ENCODE measurements around the gene C17orf113. TPM values are rescaled to one million over a fixed set of nuclear protein-coding genes. Genes with fewer than 3 reads are reported as not detected.

The C17orf113 gene
- total and polyA plus RNA-seq, 5 experiments from 2014 or later = 0.09 to 0.94 (median 0.33) TPM

DNA sequence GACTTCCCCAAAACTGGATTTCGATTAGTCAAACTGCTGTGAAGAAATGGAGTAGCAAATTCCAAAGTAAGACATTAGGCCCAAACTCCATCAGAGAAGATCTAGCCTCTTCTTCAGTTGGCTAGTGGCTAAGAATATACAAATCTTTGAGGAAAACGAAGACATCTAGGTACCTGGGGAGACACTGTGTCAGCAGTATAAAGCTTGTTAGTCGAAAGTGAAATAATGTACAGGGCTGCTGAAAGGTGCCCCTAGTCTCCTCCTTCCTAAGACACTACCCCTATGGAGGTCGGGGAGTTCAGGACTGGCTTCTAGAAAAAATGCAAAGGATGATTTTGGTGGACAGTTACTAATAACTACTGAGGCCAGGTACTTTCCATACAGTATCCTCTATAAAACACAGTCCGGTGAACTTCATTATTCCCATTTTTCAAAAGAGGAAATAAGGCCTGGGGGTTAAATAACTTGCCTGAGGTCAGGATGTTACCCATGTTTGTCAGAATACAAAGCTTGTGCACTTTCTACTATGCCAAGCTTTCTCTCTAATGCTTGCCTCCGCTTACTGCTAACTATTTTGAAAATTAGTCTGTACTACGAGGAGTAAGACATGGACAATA lies 48.1 kb downstream of the C17orf113 start:
- peaks cover 0 to 64% (median 4%) of the 10 kb centered on the region in 3 donors for H3K36me3 Mint-ChIP-seq
- ATAC-seq (no peak), DNase-seq (no peak)
- H3K27ac Mint-ChIP-seq = no peak overlapping the region
- POLR2A ChIA-PET = no interaction called here
- H3K9me3 Mint-ChIP-seq = no peaks in the 10 kb centered on the region
- no peak overlapping the region for H3K4me3 Mint-ChIP-seq
- peaks cover 12 to 31% (median 26%) of the 10 kb centered on the region in 4 donors for H3K4me1 Mint-ChIP-seq
- no peaks in the 10 kb centered on the region for H3K27me3 Mint-ChIP-seq

DNA sequence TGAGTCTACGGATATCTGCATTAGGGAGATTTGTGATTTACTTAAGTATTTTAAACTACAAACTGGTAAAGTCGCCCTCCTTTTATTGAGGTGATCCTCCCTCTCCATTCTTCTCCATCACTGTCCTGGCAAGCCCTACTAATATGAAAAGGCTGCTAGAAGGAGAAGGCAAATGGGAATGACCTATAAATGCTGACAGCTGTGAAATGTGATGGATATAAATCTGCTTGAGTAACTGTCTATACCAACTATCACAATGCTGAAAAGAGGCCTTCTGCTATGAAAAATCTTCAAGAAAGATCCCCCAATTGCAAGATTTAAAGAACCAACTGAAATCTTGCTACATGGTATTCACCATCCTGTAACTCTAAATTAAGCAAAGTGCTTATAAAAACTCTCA lies 48.7 kb downstream of the C17orf113 start:
- Mint-ChIP-seq H3K36me3 (peaks cover 0 to 66% (median 7%) of the 10 kb centered on the region in 3 donors), H3K27me3 (no peaks in the 10 kb centered on the region), H3K27ac (peak overlapping the region in 2 of 10 donors; percentile 15 to 41), H3K4me3 (no peak overlapping the region), H3K9me3 (no peaks in the 10 kb centered on the region), H3K4me1 (peaks cover 9 to 26% (median 22%) of the 10 kb centered on the region in 4 donors)
- POLR2A ChIA-PET = no interaction called here
- DNase-seq (no peak), ATAC-seq (no peak)

DNA sequence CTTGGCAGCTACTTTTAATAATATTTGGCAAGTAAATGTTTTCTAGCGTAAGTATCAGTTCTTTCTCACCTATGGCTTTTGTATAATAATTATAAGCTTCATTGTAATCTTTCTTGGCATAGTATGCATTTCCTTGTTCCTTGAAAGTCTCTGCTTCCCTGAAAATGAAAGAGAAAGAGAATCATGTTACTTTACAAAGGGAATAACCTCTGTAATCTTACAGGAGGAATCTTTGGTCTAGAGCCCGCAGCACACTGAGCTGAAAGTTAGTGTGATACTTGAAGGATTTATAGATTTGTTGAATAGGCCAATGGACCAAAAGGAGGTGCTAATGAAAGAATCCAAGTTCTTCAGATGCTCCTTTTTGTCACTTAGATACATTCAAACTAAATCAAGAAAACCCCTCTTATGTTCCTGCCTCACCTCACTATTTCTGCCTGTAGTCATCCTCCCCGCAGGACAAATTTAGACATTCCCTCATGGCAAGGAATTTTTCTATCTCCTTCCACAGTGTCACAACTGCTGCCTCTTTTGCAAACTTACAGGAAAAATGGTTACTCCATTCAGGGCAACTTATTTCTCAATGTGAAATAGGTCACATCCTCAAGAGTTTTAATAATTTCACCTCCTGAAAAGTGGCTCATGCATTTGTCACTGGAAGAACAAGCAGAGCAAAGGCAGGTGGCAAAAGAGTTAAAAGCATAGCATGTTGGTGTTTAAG lies 49.8 kb downstream of the C17orf113 start:
- ATAC-seq (no peak), DNase-seq (no peak)
- Mint-ChIP-seq H3K27me3 (no peaks in the 10 kb centered on the region), H3K4me1 (peaks cover 12 to 28% (median 25%) of the 10 kb centered on the region in 4 donors), H3K4me3 (no peak overlapping the region), H3K27ac (peak overlapping the region in 3 of 10 donors; percentile 21 to 44 (median 27)), H3K9me3 (no peaks in the 10 kb centered on the region), H3K36me3 (peaks cover 0 to 78% (median 7%) of the 10 kb centered on the region in 3 donors)
- POLR2A ChIA-PET = no interaction called here

DNA sequence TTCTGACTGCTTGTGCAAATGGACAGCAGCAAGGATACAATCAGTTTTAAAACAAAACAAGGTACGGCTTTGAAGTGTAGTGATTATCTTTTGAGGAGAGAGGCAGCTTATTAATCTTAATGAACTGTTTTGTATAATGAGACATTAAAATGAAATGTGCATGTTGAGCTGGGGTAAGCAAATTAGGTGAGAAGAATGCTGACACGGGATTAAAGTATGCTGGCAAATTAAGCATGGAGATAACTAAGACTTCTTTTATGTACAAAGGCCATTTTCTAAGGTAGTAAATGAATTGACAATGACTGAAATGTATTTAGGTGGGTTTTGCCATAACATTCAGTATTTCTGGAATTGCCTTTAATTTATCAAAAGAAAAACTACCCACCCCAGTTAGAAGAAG lies 51.9 kb downstream of the C17orf113 start:
- Mint-ChIP-seq H3K9me3 (no peaks in the 10 kb centered on the region), H3K4me3 (no peak overlapping the region), H3K27ac (no peak overlapping the region), H3K27me3 (no peaks in the 10 kb centered on the region), H3K36me3 (peaks cover 0 to 98% (median 10%) of the 10 kb centered on the region in 3 donors), H3K4me1 (peaks cover 7 to 11% (median 9%) of the 10 kb centered on the region in 4 donors)
- DNase-seq (no peak), ATAC-seq (no peak)
- POLR2A ChIA-PET = no interaction called here

DNA sequence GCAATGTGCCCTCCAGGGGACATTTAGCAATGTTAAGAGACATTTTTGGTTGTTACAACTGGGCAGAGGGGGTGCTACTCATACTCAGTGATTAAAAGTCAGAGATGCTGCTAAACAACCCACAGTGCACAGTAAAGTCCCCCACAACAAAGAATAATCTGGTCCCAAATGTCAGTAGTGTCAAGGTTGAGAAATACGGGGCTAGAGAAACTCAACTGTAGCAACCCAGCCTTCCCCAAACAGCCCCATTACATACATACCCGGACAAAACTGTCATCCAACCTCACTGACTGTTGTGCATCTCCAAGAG lies 53.6 kb downstream of the C17orf113 start:
- Mint-ChIP-seq H3K4me1 (peaks cover 0 to 8% (median 1%) of the 10 kb centered on the region in 4 donors), H3K27ac (peak overlapping the region in 2 of 10 donors; percentile 33 to 78), H3K9me3 (no peaks in the 10 kb centered on the region), H3K4me3 (no peak overlapping the region), H3K36me3 (peaks cover 0 to 98% (median 13%) of the 10 kb centered on the region in 3 donors), H3K27me3 (no peaks in the 10 kb centered on the region)
- POLR2A ChIA-PET = interaction anchor here (0.7 kb wide), 1 partner anchor 281 kb away, joined by 4 read pairs; no protein-coding TSS in a partner anchor
- ATAC-seq = no peak
- no peak for DNase-seq

DNA sequence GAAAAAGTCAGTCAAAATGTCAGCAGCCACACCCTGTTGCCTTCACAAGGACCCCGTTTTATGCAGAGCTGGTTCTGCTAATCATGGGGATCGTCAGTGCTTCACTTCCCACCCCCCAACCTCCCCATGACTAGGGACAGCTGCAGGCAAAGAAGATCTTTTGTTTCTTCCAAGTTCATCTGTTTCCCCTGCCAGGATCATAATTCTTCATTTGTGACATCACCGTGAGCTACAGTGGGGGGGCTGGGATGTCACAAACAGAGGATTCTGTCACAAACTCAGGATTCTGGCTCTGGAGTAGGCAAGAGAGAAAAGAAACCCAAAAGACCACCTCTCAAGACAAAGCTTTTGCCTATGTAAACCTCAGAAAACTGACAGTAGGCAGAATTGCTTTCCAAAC lies 57.8 kb downstream of the C17orf113 start:
- POLR2A ChIA-PET = no interaction called here
- H3K27me3 Mint-ChIP-seq = no peaks in the 10 kb centered on the region
- ATAC-seq = no peak

DNA sequence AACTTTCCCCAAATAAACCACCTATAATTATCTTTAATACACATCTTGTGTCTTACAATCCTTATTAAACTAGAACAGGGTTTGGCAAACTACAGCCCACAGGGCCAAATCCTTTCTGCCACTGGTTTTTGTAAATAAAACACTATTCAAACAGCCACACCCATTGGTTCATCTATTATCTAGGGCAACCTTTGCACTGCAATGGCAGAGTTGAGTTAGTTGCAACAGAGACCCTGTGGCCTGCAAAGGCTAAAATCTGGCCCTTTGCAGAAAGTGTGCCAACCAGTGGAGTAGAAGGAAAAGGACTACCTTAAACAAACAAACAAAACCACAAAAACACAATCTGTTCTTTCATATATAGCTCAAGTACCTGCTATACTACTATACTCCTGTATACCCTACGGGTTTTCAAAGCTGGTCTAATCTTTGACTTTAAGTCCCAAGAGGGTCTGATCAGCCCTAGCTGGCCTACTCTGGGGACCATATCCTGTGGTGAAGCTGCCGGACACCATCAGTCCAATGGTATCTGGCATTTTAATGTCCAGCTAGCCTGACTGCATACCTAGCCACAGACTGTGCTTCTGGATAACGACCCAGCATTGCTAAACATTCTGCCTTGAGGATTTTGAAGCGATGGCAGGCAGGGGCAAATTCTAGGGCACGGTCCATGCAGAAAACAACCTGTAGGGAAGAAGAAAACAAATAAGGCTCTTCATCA lies 60.5 kb downstream of the C17orf113 start:
- no peak overlapping the region for H3K4me3 Mint-ChIP-seq
- ATAC-seq = no peak
- H3K36me3 Mint-ChIP-seq = peaks cover 0 to 99% (median 15%) of the 10 kb centered on the region in 3 donors
- no peaks in the 10 kb centered on the region for H3K4me1 Mint-ChIP-seq
- POLR2A ChIA-PET = interaction anchor here (0.5 kb wide), 1 partner anchor 13 kb away, joined by 3 read pairs; no protein-coding TSS in a partner anchor
- H3K9me3 Mint-ChIP-seq = no peaks in the 10 kb centered on the region
- no peak overlapping the region for H3K27ac Mint-ChIP-seq
- no peaks in the 10 kb centered on the region for H3K27me3 Mint-ChIP-seq
- no peak for DNase-seq

More for the DNA sequence above, 57.8 kb downstream of the C17orf113 start:
- no peak overlapping the region for H3K27ac Mint-ChIP-seq
- H3K9me3 Mint-ChIP-seq = no peaks in the 10 kb centered on the region
- H3K36me3 Mint-ChIP-seq = peaks cover 0 to 100% (median 13%) of the 10 kb centered on the region in 3 donors
- H3K4me1 Mint-ChIP-seq = peaks cover 0 to 8% (median 1%) of the 10 kb centered on the region in 4 donors
- DNase-seq = no peak
- no peak overlapping the region for H3K4me3 Mint-ChIP-seq

DNA sequence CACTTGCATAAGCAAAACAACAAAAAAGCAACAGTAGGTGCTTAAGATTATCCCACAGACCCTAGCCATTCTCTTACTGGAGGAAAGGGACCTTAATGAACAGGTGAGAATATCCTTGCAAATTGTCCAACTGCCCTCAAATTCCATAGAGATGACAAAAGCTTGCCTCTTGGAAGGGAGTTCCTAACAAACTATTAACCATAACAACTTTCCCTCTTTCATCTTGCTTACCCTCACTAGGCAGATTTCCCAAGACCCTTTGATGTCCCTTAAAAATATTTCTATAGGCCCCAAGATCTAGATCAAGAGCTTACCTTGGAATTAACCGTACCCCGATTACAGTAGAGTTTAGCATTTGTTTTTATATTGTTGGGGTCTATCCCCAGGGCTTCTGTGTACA lies 62.0 kb downstream of the C17orf113 start:
- H3K9me3 Mint-ChIP-seq = no peaks in the 10 kb centered on the region

More for the DNA sequence above, 62.0 kb downstream of the C17orf113 start:
- H3K36me3 Mint-ChIP-seq = peaks cover 0 to 97% (median 19%) of the 10 kb centered on the region in 3 donors
- no peak for ATAC-seq
- POLR2A ChIA-PET = no interaction called here
- peak overlapping the region in 3 of 10 donors; percentile 3 to 73 (median 22) for H3K27ac Mint-ChIP-seq
- no peaks in the 10 kb centered on the region for H3K27me3 Mint-ChIP-seq
- DNase-seq = no peak
- H3K4me3 Mint-ChIP-seq = no peak overlapping the region
- no peaks in the 10 kb centered on the region for H3K4me1 Mint-ChIP-seq

Other genes starting within 250 kb of the C17orf113 start
- 1 to 10 TPM; 4.4 to 6.0 TPM for gene P3H4, start 238.7 kb downstream of the C17orf113 start, total RNA-seq
- gene P3H4, start 238.7 kb downstream of the C17orf113 start, polyA plus RNA-seq = 1 to 10 TPM; 4.0 to 6.2 (median 5.8) TPM
- gene FKBP10, start 237.6 kb downstream of the C17orf113 start, total RNA-seq = not detected
- gene FKBP10, start 237.6 kb downstream of the C17orf113 start, polyA plus RNA-seq = not detected
- gene NT5C3B, start 214.4 kb downstream of the C17orf113 start, total RNA-seq = 10 to 100 TPM; 51.3 to 54.0 TPM
- 10 to 100 TPM; 38.4 to 64.7 (median 41.5) TPM for gene NT5C3B, start 214.4 kb downstream of the C17orf113 start, polyA plus RNA-seq
- not detected for gene KLHL10, start 212.8 kb downstream of the C17orf113 start, total RNA-seq
- gene KLHL10, start 212.8 kb downstream of the C17orf113 start, polyA plus RNA-seq = under 1 TPM in 1 of 3 donors, not detected in 2; 0.09 TPM
- gene KLHL11, start 185.2 kb downstream of the C17orf113 start, total RNA-seq = 10 to 100 TPM; 21.6 to 22.6 TPM
- 1 to 10 TPM; 5.0 to 6.3 (median 5.4) TPM for gene KLHL11, start 185.2 kb downstream of the C17orf113 start, polyA plus RNA-seq
- gene ACLY, start 131.7 kb downstream of the C17orf113 start, total RNA-seq = 10 to 100 TPM; 69.9 to 79.3 TPM
- gene ACLY, start 131.7 kb downstream of the C17orf113 start, polyA plus RNA-seq = 10 to 100 TPM; 42.7 to 61.3 (median 50.1) TPM
- not detected for gene ODAD4, start 120.0 kb downstream of the C17orf113 start, total RNA-seq
- under 1 TPM in 2 of 3 donors, not detected in 1; 0.08 to 0.09 TPM for gene ODAD4, start 120.0 kb downstream of the C17orf113 start, polyA plus RNA-seq
- 10 to 100 TPM; 30.6 to 34.1 TPM for gene CNP, start 83.8 kb downstream of the C17orf113 start, total RNA-seq
- gene CNP, start 83.8 kb downstream of the C17orf113 start, polyA plus RNA-seq = 10 to 100 TPM; 27.0 to 33.6 (median 27.5) TPM
- gene DNAJC7, start 33.2 kb downstream of the C17orf113 start, total RNA-seq = 100 to 1,000 TPM; 118 to 129 TPM
- 10 to 100 TPM; 63.6 to 70.1 (median 66.2) TPM for gene DNAJC7, start 33.2 kb downstream of the C17orf113 start, polyA plus RNA-seq
- 10 to 100 TPM; 19.1 to 19.2 TPM for gene NKIRAS2, start 30.5 kb downstream of the C17orf113 start, total RNA-seq
- gene NKIRAS2, start 30.5 kb downstream of the C17orf113 start, polyA plus RNA-seq = 10 to 100 TPM; 20.5 to 30.2 (median 21.9) TPM
- gene ZNF385C, start 47.9 kb upstream of the C17orf113 start, total RNA-seq = under 1 TPM; 0.18 to 0.36 TPM
- gene ZNF385C, start 47.9 kb upstream of the C17orf113 start, polyA plus RNA-seq = under 1 TPM in 2 of 3 donors, not detected in 1; 0.09 to 0.10 TPM
- 10 to 100 TPM; 53.1 to 57.3 TPM for gene DHX58, start 62.1 kb upstream of the C17orf113 start, total RNA-seq
- 10 to 100 TPM in 2 of 3 donors, 1 to 10 TPM in 1; 7.3 to 21.7 (median 13.6) TPM for gene DHX58, start 62.1 kb upstream of the C17orf113 start, polyA plus RNA-seq
- 10 to 100 TPM; 65.3 to 73.3 TPM for gene KAT2A, start 70.8 kb upstream of the C17orf113 start, total RNA-seq
- gene KAT2A, start 70.8 kb upstream of the C17orf113 start, polyA plus RNA-seq = 10 to 100 TPM in 1 of 3 donors, 1 to 10 TPM in 2; 5.1 to 11.8 (median 8.8) TPM
- gene HSPB9, start 72.2 kb upstream of the C17orf113 start, total RNA-seq = not detected
- gene HSPB9, start 72.2 kb upstream of the C17orf113 start, polyA plus RNA-seq = not detected
- 10 to 100 TPM; 63.6 to 73.5 TPM for gene RAB5C, start 104.4 kb upstream of the C17orf113 start, total RNA-seq
- gene RAB5C, start 104.4 kb upstream of the C17orf113 start, polyA plus RNA-seq = 10 to 100 TPM; 57.3 to 88.4 (median 60.6) TPM
- under 1 TPM; 0.11 to 0.18 TPM for gene KCNH4, start 130.5 kb upstream of the C17orf113 start, total RNA-seq
- not detected for gene KCNH4, start 130.5 kb upstream of the C17orf113 start, polyA plus RNA-seq
- gene HCRT, start 134.9 kb upstream of the C17orf113 start, total RNA-seq = not detected
- not detected for gene HCRT, start 134.9 kb upstream of the C17orf113 start, polyA plus RNA-seq
- gene GHDC, start 143.9 kb upstream of the C17orf113 start, total RNA-seq = 10 to 100 TPM; 25.8 to 29.6 TPM
- 10 to 100 TPM; 15.3 to 21.5 (median 17.3) TPM for gene GHDC, start 143.9 kb upstream of the C17orf113 start, polyA plus RNA-seq
- 100 to 1,000 TPM; 137 to 149 TPM for gene STAT5B, start 225.8 kb upstream of the C17orf113 start, total RNA-seq
- 10 to 100 TPM; 66.3 to 94.0 (median 82.8) TPM for gene STAT5B, start 225.8 kb upstream of the C17orf113 start, polyA plus RNA-seq
- 100 to 1,000 TPM; 117 to 122 TPM for gene STAT5A, start 237.9 kb upstream of the C17orf113 start, total RNA-seq
- gene STAT5A, start 237.9 kb upstream of the C17orf113 start, polyA plus RNA-seq = 100 to 1,000 TPM in 1 of 3 donors, 10 to 100 TPM in 2; 59.6 to 115 (median 89.1) TPM

Measured in naive thymus-derived CD8-positive, alpha-beta T cell (primary cell).